Keratinocyte (primary cell): ENCODE measurements around the gene GALNT2. TPM values are rescaled to one million over a fixed set of nuclear protein-coding genes. Genes with fewer than 3 reads are reported as not detected.
A peak's percentile ranks its signal among the peaks of the same experiment; 100 is the strongest.

Experiments used
- DNase-seq: peaks from one replicate; pipeline ENCODE4 v3.0.0-alpha.2; 2011; ENCODE audit warnings: low read depth, missing footprints, low spot score
- FAIRE-seq: peaks from 2 replicates; lab custom pipeline; 2011; peaks lifted over from hg19 to GRCh38; lab: Jason Lieb, UNC
- H2AFZ ChIP-seq: 2 replicates; pipeline ENCODE4 v1.6.0; 2012; ENCODE audit warnings: low read length, control low read depth, inconsistent platforms; ENCODE audit not compliant: control insufficient read depth
- H3K27ac ChIP-seq: 2 replicates; pipeline ENCODE4 v1.5.1; 2011; ENCODE audit warnings: low read length; ENCODE audit not compliant: control insufficient read depth, insufficient read depth
- H3K27me3 ChIP-seq: 3 replicates; pipeline ENCODE4 v1.6.0; 2011; ENCODE audit warnings: low read length; ENCODE audit not compliant: control insufficient read depth, insufficient read depth; ENCODE audit errors: extremely low read depth
- H3K36me3 ChIP-seq, 2 experiments: 2 replicates in 1 of 2; 3 replicates in 1 of 2; pipeline ENCODE4 v1.5.1; 2011; ENCODE audit warnings: low read length in 2 of 2, mild to moderate bottlenecking in 1 of 2; ENCODE audit not compliant: control insufficient read depth in 2 of 2, insufficient read depth in 2 of 2; ENCODE audit errors: extremely low read depth in 1 of 2
- H3K4me1 ChIP-seq: 3 replicates; pipeline ENCODE4 v1.5.1; 2011; ENCODE audit warnings: low read length; ENCODE audit not compliant: control insufficient read depth, insufficient read depth; ENCODE audit errors: extremely low read depth
- H3K4me2 ChIP-seq: 3 replicates; pipeline ENCODE4 v1.6.0; 2011; ENCODE audit warnings: low read depth, low read length; ENCODE audit not compliant: control insufficient read depth, insufficient read depth; ENCODE audit errors: extremely low read depth
- H3K4me3 ChIP-seq, 3 experiments: fragments of 200-600 bp in 1 of 3; sonication (generic) in 1 of 3; 2 replicates in 2 of 3; 3 replicates in 1 of 3; pipeline ENCODE4 v1.5.1; 2011 to 2016; ENCODE audit warnings: low read length in 3 of 3, mild to moderate bottlenecking in 3 of 3, control low read depth in 2 of 3, inconsistent platforms in 1 of 3, low read depth in 1 of 3, mixed read lengths in 1 of 3, mixed run types in 1 of 3, moderate library complexity in 1 of 3; ENCODE audit not compliant: control insufficient read depth in 2 of 3, insufficient read depth in 2 of 3; ENCODE audit errors: extremely low read depth in 1 of 3
- H3K79me2 ChIP-seq: 2 replicates; pipeline ENCODE4 v1.6.0; 2012; ENCODE audit warnings: low read length; ENCODE audit not compliant: control insufficient read depth, insufficient read depth
- H3K9ac ChIP-seq: 3 replicates; pipeline ENCODE4 v1.6.0; 2011; ENCODE audit warnings: low read length; ENCODE audit not compliant: control insufficient read depth, insufficient read depth; ENCODE audit errors: extremely low read depth
- H3K9me1 ChIP-seq: 3 replicates; pipeline ENCODE4 v1.6.0; 2011; ENCODE audit warnings: low read length; ENCODE audit not compliant: control insufficient read depth, insufficient read depth; ENCODE audit errors: extremely low read depth
- H3K9me3 ChIP-seq: 2 replicates; pipeline ENCODE4 v1.5.1; 2012; ENCODE audit warnings: low read depth, low read length; ENCODE audit not compliant: control insufficient read depth
- H4K20me1 ChIP-seq: 3 replicates; pipeline ENCODE4 v1.6.0; 2011; ENCODE audit warnings: low read length; ENCODE audit not compliant: control insufficient read depth, insufficient read depth; ENCODE audit errors: extremely low read depth
- CTCF ChIP-seq, 3 experiments: IDR thresholded peaks in 1 of 3; conservative IDR thresholded peaks in 1 of 3; optimal IDR thresholded peaks in 1 of 3; 2 replicates in 2 of 3; 3 replicates in 1 of 3; pipeline versions ENCODE3 to v1.5.1; 2011; ENCODE audit warnings: low read length in 3 of 3, mild to moderate bottlenecking in 3 of 3, moderate library complexity in 2 of 3, control low read depth in 1 of 3, inconsistent platforms in 1 of 3; ENCODE audit not compliant: insufficient read depth in 2 of 3; ENCODE audit errors: extremely low read depth in 1 of 3
- EZH2 ChIP-seq: IDR thresholded peaks from one replicate; pipeline ENCODE4 v1.6.1; 2012; ENCODE audit warnings: inconsistent platforms, mild to moderate bottlenecking, low read length, moderate library complexity
- dilution Hi-C: fragments of 300-500 bp; cut with MboI; formaldehyde crosslinking; loops from one replicate; pipeline ENCODE4 v1.7.0; 2020; ENCODE audit warnings: low sequenced_read_pairs; ENCODE audit not compliant: extremely low pct_ligation_motif_present
- polyA plus RNA-seq, 5 experiments: library from polyadenylated mRNA; depleted of rRNA in 3 of 5; stranded (reverse) in 3 of 5; stranded (forward) in 1 of 5; unstranded in 1 of 5; fragments of >200 nt; gene quantifications; 1 replicate in 1 of 5; 2 replicates in 3 of 5; 3 replicates in 1 of 5; pipeline versions ENCODE4 v1.2.1 to v1.2.3, GENCODE V29; 2011 to 2012; ENCODE audit warnings: missing spikeins in 2 of 5, low read depth in 1 of 5, low replicate concordance in 1 of 5

Gene GALNT2
- polyA plus RNA-seq, 1 donor (not counting 4 experiments of a cell fraction or from before 2014, with no cell fraction given) = 61.7 TPM

DNA sequence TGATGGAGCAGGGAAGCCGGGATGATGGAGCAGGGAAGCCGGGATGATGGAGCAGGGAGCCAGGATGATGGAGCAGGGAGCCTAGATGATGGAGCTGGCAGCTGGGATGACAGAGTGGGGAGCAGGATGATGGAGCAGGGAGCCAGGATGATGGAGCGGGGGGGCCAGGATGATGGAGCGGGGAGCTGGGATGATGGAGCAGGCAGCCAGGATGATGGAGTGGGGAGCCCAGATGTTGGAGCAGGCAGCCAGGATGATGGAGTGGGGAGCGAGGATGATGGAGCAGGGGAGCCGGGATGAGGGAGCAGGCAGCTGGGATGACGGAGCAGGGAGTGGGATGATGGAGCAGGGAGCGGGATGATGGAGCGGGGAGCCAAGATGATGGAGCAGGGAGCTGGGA lies 16.0 kb downstream of the GALNT2 start:
- no peak overlapping the region for H3K4me3 ChIP-seq

GRCh38 chr1:230083746-230084407 lies 16.8 kb downstream of the GALNT2 start:
- no peaks in the 10 kb centered on the region for H4K20me1 ChIP-seq
- peaks cover 82% of the 10 kb centered on the region for H3K79me2 ChIP-seq
- H3K9me3 ChIP-seq = peaks cover 8% of the 10 kb centered on the region
- H3K27me3 ChIP-seq = no peaks in the 10 kb centered on the region
- TF ChIP-seq EZH2 (no peak), CTCF (optimal IDR thresholded peaks at IDR 0.05 in 1 of 3, IDR thresholded peaks at IDR 0.05 in 1 of 3, conservative IDR thresholded peaks at IDR 0.05 in 1 of 3; ENCODE audit: extremely low read depth in 1 of 3, insufficient read depth in 2 of 3, low read length in 3 of 3) (no peak)
- H3K9me1 ChIP-seq = peaks cover 2% of the 10 kb centered on the region
- peaks cover 0 to 3% of the 10 kb centered on the region in 2 experiments for H3K36me3 ChIP-seq
- H3K4me1 ChIP-seq = peaks cover 46% of the 10 kb centered on the region
- FAIRE-seq (no peak), DNase-seq (no peak)
- H3K4me2 ChIP-seq = peak overlapping the region; percentile 73
- no peak overlapping the region for H2AFZ ChIP-seq
- peak overlapping the region; percentile 92 for H3K27ac ChIP-seq
- dilution Hi-C loops = no loop called here
- peak overlapping the region; percentile 77 for H3K9ac ChIP-seq
- H3K4me3 ChIP-seq = peak overlapping the region in 2 of 3 experiments; percentile 47 to 58

More for the DNA sequence above, 16.0 kb downstream of the GALNT2 start:
- dilution Hi-C loops = no loop called here
- Histone ChIP-seq H3K9me3 (peaks cover 8% of the 10 kb centered on the region), H3K4me2 (no peak overlapping the region), H3K9ac (no peak overlapping the region), H3K4me1 (peaks cover 46% of the 10 kb centered on the region), H3K27me3 (no peaks in the 10 kb centered on the region), H3K27ac (peak overlapping the region; percentile 92), H2AFZ (no peak overlapping the region), H3K79me2 (peaks cover 82% of the 10 kb centered on the region), H3K36me3 (peaks cover 0 to 3% of the 10 kb centered on the region in 2 experiments), H3K9me1 (peaks cover 2% of the 10 kb centered on the region), H4K20me1 (no peaks in the 10 kb centered on the region)
- DNase-seq (no peak), FAIRE-seq (no peak)
- TF ChIP-seq EZH2 (no peak), CTCF (optimal IDR thresholded peaks at IDR 0.05 in 1 of 3, IDR thresholded peaks at IDR 0.05 in 1 of 3, conservative IDR thresholded peaks at IDR 0.05 in 1 of 3; ENCODE audit: extremely low read depth in 1 of 3, insufficient read depth in 2 of 3, low read length in 3 of 3) (no peak)
